H1 (cell line): Measurements from ENCODE around the gene ZBTB26.

Experiments used
- BACH1 ChIP-seq: IDR thresholded peaks from 2 replicates; pipeline ENCODE4 v1.6.1; 2012; ENCODE audit warnings: low read length, improper control_type of control experiment
- CHD1 ChIP-seq: IDR thresholded peaks from 2 replicates; pipeline ENCODE4 v1.6.1; 2012; ENCODE audit warnings: low read depth, low read length, improper control_type of control experiment
- CHD2 ChIP-seq: IDR thresholded peaks from 2 replicates; pipeline ENCODE4 v1.6.1; 2012; ENCODE audit warnings: low read length, improper control_type of control experiment
- CTCF ChIP-seq, 3 experiments: IDR thresholded peaks; 1 replicate in 2 of 3; 2 replicates in 1 of 3; pipeline versions ENCODE4 v1.5.1 to v1.6.1; 2011; ENCODE audit warnings: low read length in 3 of 3, mild to moderate bottlenecking in 3 of 3, inconsistent platforms in 2 of 3, low read depth in 1 of 3, moderate library complexity in 1 of 3; ENCODE audit not compliant: insufficient read depth in 1 of 3; ENCODE audit errors: control extremely low read depth in 1 of 3
- EP300 ChIP-seq, 2 experiments: IDR thresholded peaks; 1 replicate in 1 of 2; 2 replicates in 1 of 2; pipeline ENCODE4 v1.6.1; 2011 to 2012; ENCODE audit warnings: low read depth in 2 of 2, low read length in 2 of 2, mild to moderate bottlenecking in 2 of 2, borderline replicate concordance in 1 of 2, inconsistent platforms in 1 of 2, moderate library complexity in 1 of 2
- EZH2 ChIP-seq: fragments of 200-600 bp; sonication (generic); IDR thresholded peaks from 2 replicates; pipeline ENCODE4 v1.7.1; 2012; ENCODE audit warnings: low read depth, mild to moderate bottlenecking, moderate library complexity, low read length, inconsistent platforms; ENCODE audit not compliant: severe bottlenecking
- NRF1 ChIP-seq: IDR thresholded peaks from 2 replicates; pipeline ENCODE4 v1.6.1; 2011; ENCODE audit warnings: mild to moderate bottlenecking, low read depth, low read length, improper control_type of control experiment
- POLR2A ChIP-seq, 2 experiments: IDR thresholded peaks; 1 replicate in 1 of 2; 2 replicates in 1 of 2; pipeline ENCODE4 v1.6.1; 2011; ENCODE audit warnings: low read depth in 2 of 2, low read length in 2 of 2, mild to moderate bottlenecking in 2 of 2; ENCODE audit errors: control extremely low read depth in 1 of 2
- SIX5 ChIP-seq: IDR thresholded peaks from 2 replicates; pipeline ENCODE4 v1.6.1; 2011; ENCODE audit warnings: mild to moderate bottlenecking, low read depth, low read length
- TAF1 ChIP-seq: IDR thresholded peaks from 2 replicates; pipeline ENCODE4 v1.6.1; 2011; ENCODE audit warnings: mild to moderate bottlenecking, low read depth, low read length
- TCF12 ChIP-seq: IDR thresholded peaks from 2 replicates; pipeline ENCODE4 v1.6.1; 2011; ENCODE audit warnings: low read depth, mild to moderate bottlenecking, low read length
- ZNF274 ChIP-seq: IDR thresholded peaks from 2 replicates; pipeline ENCODE4 v1.7.0; 2012; ENCODE audit warnings: low read length, borderline replicate concordance; ENCODE audit errors: extremely low read depth
- TF ChIP-seq, protein P1 (sequence below): IDR thresholded peaks from 2 replicates; pipeline ENCODE4 v1.6.1; 2012; ENCODE audit warnings: inconsistent platforms

GRCh38 chr9:122904466-122904822, 26.9 kb downstream of the ZBTB26 start:
- TF ChIP-seq, protein P1, sequence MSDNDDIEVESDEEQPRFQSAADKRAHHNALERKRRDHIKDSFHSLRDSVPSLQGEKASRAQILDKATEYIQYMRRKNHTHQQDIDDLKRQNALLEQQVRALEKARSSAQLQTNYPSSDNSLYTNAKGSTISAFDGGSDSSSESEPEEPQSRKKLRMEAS: no peak
- TF ChIP-seq CTCF (IDR thresholded peaks at IDR 0.05; ENCODE audit: control extremely low read depth in 1 of 3, insufficient read depth in 1 of 3, low read depth in 1 of 3, low read length in 3 of 3): no peak
- no peak for TF ChIP-seq CHD1
- peak in 1 of 2 experiments; percentile 16 for TF ChIP-seq POLR2A (IDR thresholded peaks at IDR 0.05; ENCODE audit: control extremely low read depth in 1 of 2, low read depth in 2 of 2, low read length in 2 of 2)
- TF ChIP-seq ZNF274: no peak
- no peak for TF ChIP-seq SIX5
- TF ChIP-seq TCF12: no peak
- no peak for TF ChIP-seq CHD2
- no peak for TF ChIP-seq BACH1
- TF ChIP-seq EP300 (IDR thresholded peaks at IDR 0.05; ENCODE audit: borderline replicate concordance in 1 of 2, low read depth in 2 of 2, low read length in 2 of 2): no peak
- no peak for TF ChIP-seq EZH2
- TF ChIP-seq TAF1: no peak
- no peak for TF ChIP-seq NRF1
